MM.1S (cell line): ENCODE results near the gene AOC1.

ENCODE experiments used
- DNase-seq: peaks from one replicate; pipeline ENCODE4 v3.0.0-alpha.2; 2015
- H2AFZ ChIP-seq: fragments of 300-600 bp; sonication (generic); 2 replicates; pipeline ENCODE4 v1.6.0; 2016; ENCODE audit warnings: antibody characterized with exemption, low read length
- H3F3A ChIP-seq: fragments of 300-600 bp; sonication (generic); 2 replicates; pipeline ENCODE4 v1.6.1; 2016; ENCODE audit warnings: mild to moderate bottlenecking, antibody characterized with exemption, low read length, moderate library complexity, mixed read lengths; ENCODE audit not compliant: insufficient read depth
- H3K27ac ChIP-seq: fragments of 300-600 bp; sonication (generic); 2 replicates; pipeline ENCODE4 v1.5.1; 2016; ENCODE audit warnings: mild to moderate bottlenecking, low read length
- H3K27me3 ChIP-seq: fragments of 300-600 bp; sonication (generic); replicated peaks from 2 replicates; pipeline ENCODE4 v1.6.0; 2016; ENCODE audit warnings: low read length; ENCODE audit not compliant: insufficient read depth
- H3K36me3 ChIP-seq: fragments of 300-600 bp; sonication (generic); replicated peaks from 2 replicates; pipeline ENCODE4 v1.6.1; 2016; ENCODE audit warnings: mild to moderate bottlenecking, low read length, mixed read lengths; ENCODE audit not compliant: insufficient read depth
- H3K4me1 ChIP-seq: fragments of 300-600 bp; sonication (generic); 2 replicates; pipeline ENCODE4 v1.6.1; 2016; ENCODE audit warnings: low read length, mixed read lengths
- H3K4me2 ChIP-seq: fragments of 300-600 bp; sonication (generic); 2 replicates; pipeline ENCODE4 v1.6.0; 2016; ENCODE audit warnings: low read depth, low read length
- H3K4me3 ChIP-seq: fragments of 300-600 bp; sonication (generic); 2 replicates; pipeline ENCODE4 v1.5.1; 2016; ENCODE audit warnings: low read length, mixed read lengths
- H3K79me2 ChIP-seq: fragments of 300-600 bp; sonication (generic); 2 replicates; pipeline ENCODE4 v1.6.1; 2016; ENCODE audit warnings: mixed run types, low read length, mixed read lengths
- H3K9ac ChIP-seq: fragments of 300-600 bp; sonication (generic); 2 replicates; pipeline ENCODE4 v1.6.1; 2016; ENCODE audit warnings: low read length, mixed read lengths
- H3K9me2 ChIP-seq: fragments of 300-600 bp; sonication (generic); replicated peaks from 2 replicates; pipeline ENCODE4 v1.6.1; 2016; ENCODE audit warnings: mild to moderate bottlenecking, low read length, mixed read lengths; ENCODE audit not compliant: insufficient read depth
- H3K9me3 ChIP-seq: fragments of 300-600 bp; sonication (generic); replicated peaks from 2 replicates; pipeline ENCODE4 v1.6.1; 2016; ENCODE audit warnings: mild to moderate bottlenecking, low read length, mixed read lengths; ENCODE audit not compliant: insufficient read depth
- H4K20me1 ChIP-seq: fragments of 300-600 bp; sonication (generic); 2 replicates; pipeline ENCODE4 v1.6.1; 2016; ENCODE audit warnings: mild to moderate bottlenecking, low read length, moderate library complexity, mixed read lengths; ENCODE audit not compliant: insufficient read depth
- EZH2 ChIP-seq: fragments of 300-600 bp; sonication (generic); optimal IDR thresholded peaks from 2 replicates; pipeline ENCODE3; 2017; ENCODE audit warnings: low read depth, mild to moderate bottlenecking, antibody characterized with exemption, low read length, mixed read lengths
- EZH2phosphoT487 ChIP-seq: fragments of 300-600 bp; sonication (generic); IDR thresholded peaks from 2 replicates; pipeline ENCODE4 v1.6.1; 2018; ENCODE audit warnings: antibody characterized with exemption, low read length
- TF ChIP-seq, protein P1 (sequence below): fragments of 300-600 bp; sonication (generic); IDR thresholded peaks from 2 replicates; pipeline ENCODE4 v1.5.1; 2016; ENCODE audit warnings: antibody characterized with exemption, low read length, mixed read lengths

AOC1 gene

GRCh38 chr7:150860291-150860977 is 8.1 kb downstream of the AOC1 start:
- no peaks in the 10 kb centered on the region for H3K4me1 ChIP-seq
- H3K27me3 ChIP-seq = peaks cover 22% of the 10 kb centered on the region; the same call in 1 of the 2 replicates

GRCh38 chr7:150860978-150861295 is 8.6 kb downstream of the AOC1 start:
- H3K9me3 ChIP-seq = no peaks in the 10 kb centered on the region
- no peak overlapping the region for H3K27ac ChIP-seq
- no peaks in the 10 kb centered on the region for H3K9me2 ChIP-seq
- H3K9ac ChIP-seq = no peak overlapping the region
- TF ChIP-seq EZH2phosphoT487 (no peak), EZH2 (no peak)
- TF ChIP-seq, protein P1, sequence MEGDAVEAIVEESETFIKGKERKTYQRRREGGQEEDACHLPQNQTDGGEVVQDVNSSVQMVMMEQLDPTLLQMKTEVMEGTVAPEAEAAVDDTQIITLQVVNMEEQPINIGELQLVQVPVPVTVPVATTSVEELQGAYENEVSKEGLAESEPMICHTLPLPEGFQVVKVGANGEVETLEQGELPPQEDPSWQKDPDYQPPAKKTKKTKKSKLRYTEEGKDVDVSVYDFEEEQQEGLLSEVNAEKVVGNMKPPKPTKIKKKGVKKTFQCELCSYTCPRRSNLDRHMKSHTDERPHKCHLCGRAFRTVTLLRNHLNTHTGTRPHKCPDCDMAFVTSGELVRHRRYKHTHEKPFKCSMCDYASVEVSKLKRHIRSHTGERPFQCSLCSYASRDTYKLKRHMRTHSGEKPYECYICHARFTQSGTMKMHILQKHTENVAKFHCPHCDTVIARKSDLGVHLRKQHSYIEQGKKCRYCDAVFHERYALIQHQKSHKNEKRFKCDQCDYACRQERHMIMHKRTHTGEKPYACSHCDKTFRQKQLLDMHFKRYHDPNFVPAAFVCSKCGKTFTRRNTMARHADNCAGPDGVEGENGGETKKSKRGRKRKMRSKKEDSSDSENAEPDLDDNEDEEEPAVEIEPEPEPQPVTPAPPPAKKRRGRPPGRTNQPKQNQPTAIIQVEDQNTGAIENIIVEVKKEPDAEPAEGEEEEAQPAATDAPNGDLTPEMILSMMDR = no peak
- no peak overlapping the region for H3K4me2 ChIP-seq
- DNase-seq = no peak
- no peaks in the 10 kb centered on the region for H4K20me1 ChIP-seq
- no peaks in the 10 kb centered on the region for H3K4me1 ChIP-seq
- H2AFZ ChIP-seq = no peak overlapping the region
- peaks cover 22% of the 10 kb centered on the region; the same call in 1 of the 2 replicates for H3K27me3 ChIP-seq
- no peak overlapping the region for H3K4me3 ChIP-seq
- H3K79me2 ChIP-seq = no peaks in the 10 kb centered on the region
- no peaks in the 10 kb centered on the region for H3F3A ChIP-seq
- H3K36me3 ChIP-seq = no peaks in the 10 kb centered on the region

More at GRCh38 chr7:150860291-150860977, 8.1 kb downstream of the AOC1 start:
- H3K9me3 ChIP-seq = no peaks in the 10 kb centered on the region
- H3K27ac ChIP-seq = no peak overlapping the region
- no peak overlapping the region for H3K4me2 ChIP-seq
- H3K4me3 ChIP-seq = no peak overlapping the region
- no peak for DNase-seq
- no peaks in the 10 kb centered on the region for H3F3A ChIP-seq
- no peaks in the 10 kb centered on the region for H3K36me3 ChIP-seq
- H3K79me2 ChIP-seq = no peaks in the 10 kb centered on the region
- H3K9me2 ChIP-seq = no peaks in the 10 kb centered on the region
- TF ChIP-seq EZH2phosphoT487 (no peak), EZH2 (no peak)
- TF ChIP-seq, protein P1 = no peak
- no peak overlapping the region for H3K9ac ChIP-seq
- no peaks in the 10 kb centered on the region for H4K20me1 ChIP-seq
- no peak overlapping the region for H2AFZ ChIP-seq

GRCh38 chr7:150862356-150862755 is 10.0 kb downstream of the AOC1 start:
- H3K9ac ChIP-seq = no peak overlapping the region
- no peak overlapping the region for H3K4me2 ChIP-seq
- no peaks in the 10 kb centered on the region for H4K20me1 ChIP-seq
- H3K79me2 ChIP-seq = no peaks in the 10 kb centered on the region
- no peak overlapping the region for H3K27ac ChIP-seq
- no peak overlapping the region for H2AFZ ChIP-seq
- H3K9me3 ChIP-seq = no peaks in the 10 kb centered on the region
- TF ChIP-seq, protein P1 = no peak
- no peak for TF ChIP-seq EZH2phosphoT487
- no peak overlapping the region for H3K4me3 ChIP-seq
- no peaks in the 10 kb centered on the region for H3K4me1 ChIP-seq
- peaks cover 13% of the 10 kb centered on the region; the same call in 1 of the 2 replicates for H3K27me3 ChIP-seq
- H3F3A ChIP-seq = no peaks in the 10 kb centered on the region
- H3K9me2 ChIP-seq = no peaks in the 10 kb centered on the region
- DNase-seq = no peak
- no peaks in the 10 kb centered on the region for H3K36me3 ChIP-seq
